HG02840 (cell line): Measurements from ENCODE around the gene DEFB126.
"Not testable (repeated sequence)": the region's sequence is repeated elsewhere in the genome, so short reads cannot be mapped to it uniquely, and the experiment has no call there.

ENCODE experiments used
- ATAC-seq: cut with Tn5 transposase; IDR thresholded peaks from one replicate; pipeline ENCODE4 v1.9.1; 2021; ENCODE audit warnings: mild to moderate bottlenecking, moderate library complexity, moderate number of reproducible peaks; ENCODE audit not compliant: unreplicated experiment, low FRiP score

Gene DEFB126, protein sequence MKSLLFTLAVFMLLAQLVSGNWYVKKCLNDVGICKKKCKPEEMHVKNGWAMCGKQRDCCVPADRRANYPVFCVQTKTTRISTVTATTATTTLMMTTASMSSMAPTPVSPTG

DNA sequence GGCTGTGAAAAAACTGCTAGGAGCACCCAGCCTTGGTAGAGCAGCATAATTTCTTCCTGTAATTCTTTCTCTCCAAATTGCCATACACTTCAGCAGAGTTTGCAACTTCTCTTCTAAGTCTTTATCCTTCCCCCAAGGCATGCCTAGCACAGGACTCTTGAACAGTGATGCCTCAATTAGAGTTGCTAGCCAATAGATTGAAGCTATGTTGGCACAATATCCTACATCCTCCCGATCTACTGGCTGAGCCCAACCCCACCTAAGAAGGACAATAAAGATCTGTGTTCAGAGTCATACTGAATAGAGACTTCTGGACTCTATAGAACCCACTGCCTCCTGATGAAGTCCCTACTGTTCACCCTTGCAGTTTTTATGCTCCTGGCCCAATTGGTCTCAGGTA is at the start of gene DEFB126:
Gene DEFB126, plus strand, starts transcription at position 301 of the 400 bp plus-strand sequence. Its CDS starts 39 bp downstream, at position 340.
- no peak for ATAC-seq

DNA sequence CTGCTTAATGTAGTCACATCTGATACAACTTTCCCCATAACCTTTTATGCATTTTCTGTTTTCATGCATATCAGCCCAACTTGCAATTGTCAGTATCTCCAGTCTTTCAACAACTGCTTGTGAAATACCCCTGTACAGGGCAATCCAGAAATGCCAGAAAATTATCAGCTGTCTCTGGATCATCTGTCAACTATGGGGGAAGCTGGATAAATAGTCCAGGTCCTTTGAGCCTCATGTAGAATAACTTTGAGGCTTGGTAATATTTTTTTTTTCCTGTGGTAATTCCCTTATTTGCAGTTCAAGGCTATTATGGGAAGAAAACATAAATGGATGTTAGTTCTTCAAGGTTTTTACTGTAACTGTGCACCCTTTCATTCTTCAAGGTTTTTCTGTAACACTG is 48.7 kb upstream of the DEFB126 start:
- ATAC-seq: no peak

- ATAC-seq: no peak
Observed at GRCh38 chr20:95215-95614, 47.2 kb upstream of the DEFB126 start.

GRCh38 chr20:97691-98090 is 44.7 kb upstream of the DEFB126 start:
- not testable (repeated sequence) for ATAC-seq

GRCh38 chr20:101975-102374 is 40.4 kb upstream of the DEFB126 start:
- ATAC-seq: no peak

DNA sequence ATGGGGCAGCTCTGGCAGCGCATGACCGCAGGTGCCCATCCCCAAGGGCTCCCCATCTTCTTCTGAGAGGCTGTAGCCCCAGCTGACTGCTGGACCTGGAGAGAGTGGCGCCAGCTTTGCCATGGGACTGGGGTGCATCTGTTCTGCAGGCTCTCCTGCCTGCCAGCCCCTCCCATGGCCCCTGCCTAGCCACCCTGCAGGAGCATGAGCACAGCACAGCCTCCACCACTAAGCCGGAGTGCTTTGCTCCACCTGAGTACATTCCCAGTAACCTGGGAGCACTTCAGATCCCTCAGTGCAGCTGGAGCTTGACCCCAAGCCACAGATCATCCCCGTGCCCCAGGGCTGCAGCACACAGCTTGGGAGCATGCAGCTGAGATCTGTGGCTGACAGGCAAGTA is 38.9 kb upstream of the DEFB126 start:
- ATAC-seq: no peak

GRCh38 chr20:112396-112795 is 30.0 kb upstream of the DEFB126 start:
- ATAC-seq: no peak

- no peak for ATAC-seq
Observed at GRCh38 chr20:117518-117917, 24.9 kb upstream of the DEFB126 start.

DNA sequence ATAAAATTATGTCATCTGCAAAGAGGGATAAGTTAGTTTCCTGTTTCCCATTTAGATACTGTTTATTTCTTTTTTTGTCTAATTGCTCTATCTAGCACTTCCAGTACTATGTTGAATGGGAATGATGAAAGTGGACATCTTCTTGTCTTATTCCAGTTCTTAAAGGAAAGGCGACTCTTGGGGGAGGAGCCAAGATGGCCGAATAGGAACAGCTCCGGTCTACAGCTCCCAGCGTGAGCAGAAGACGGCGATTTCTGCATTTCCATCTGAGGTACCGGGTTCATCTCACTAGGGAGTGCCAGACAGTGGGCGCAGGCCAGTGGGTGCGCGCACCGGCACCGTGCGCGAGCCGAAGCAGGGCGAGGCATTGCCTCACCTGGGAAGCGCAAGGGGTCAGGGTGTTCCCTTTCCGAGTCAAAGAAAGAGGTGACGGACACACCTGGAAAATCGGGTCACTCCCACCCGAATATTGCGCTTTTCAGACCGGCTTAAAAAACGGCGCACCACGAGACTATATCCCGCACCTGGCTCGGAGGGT is 12.5 kb upstream of the DEFB126 start:
- not testable (repeated sequence) for ATAC-seq

DNA sequence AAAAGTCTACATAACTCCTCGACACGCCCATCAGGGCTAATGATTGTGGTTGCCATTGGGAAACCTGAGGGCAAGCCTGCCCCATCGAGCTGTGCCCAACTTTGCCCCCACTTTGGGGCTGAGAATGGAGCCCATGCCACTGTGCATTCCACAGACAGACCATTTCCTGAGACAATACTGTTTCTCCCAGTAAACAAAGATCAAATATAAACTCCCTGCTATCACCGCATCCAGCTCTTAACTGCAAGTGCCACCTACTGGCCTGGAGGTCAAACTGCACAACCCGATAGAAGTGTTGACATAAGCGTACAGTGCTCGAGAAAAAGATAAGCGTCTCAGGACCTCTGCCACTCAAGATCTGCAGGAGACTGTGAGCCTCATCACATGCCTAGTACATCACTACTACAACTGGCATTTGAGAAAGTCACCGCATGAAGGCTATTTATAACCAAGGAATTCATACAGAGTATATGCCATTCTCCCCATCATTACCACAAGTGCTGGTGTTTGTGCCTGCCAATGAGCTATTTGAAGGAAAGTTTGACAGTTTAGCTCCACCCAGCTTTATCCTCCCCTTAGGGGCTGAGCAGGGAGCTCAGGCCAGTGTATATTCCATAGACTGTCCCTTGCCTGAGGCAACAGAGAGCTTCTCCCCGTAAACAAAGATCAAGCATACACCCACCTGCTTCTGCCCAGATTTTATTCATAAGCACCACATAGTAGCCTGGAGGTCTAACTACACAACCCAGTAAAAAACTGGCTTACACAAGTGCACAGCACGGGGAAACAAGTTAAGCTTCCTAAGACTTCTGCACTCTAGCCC is 4.5 kb upstream of the DEFB126 start:
- no peak for ATAC-seq

- no peak for ATAC-seq
Observed at GRCh38 chr20:145877-146276, 3.5 kb downstream of the DEFB126 start.

GRCh38 chr20:152131-152530 is 9.7 kb downstream of the DEFB126 start:
- ATAC-seq: no peak

DNA sequence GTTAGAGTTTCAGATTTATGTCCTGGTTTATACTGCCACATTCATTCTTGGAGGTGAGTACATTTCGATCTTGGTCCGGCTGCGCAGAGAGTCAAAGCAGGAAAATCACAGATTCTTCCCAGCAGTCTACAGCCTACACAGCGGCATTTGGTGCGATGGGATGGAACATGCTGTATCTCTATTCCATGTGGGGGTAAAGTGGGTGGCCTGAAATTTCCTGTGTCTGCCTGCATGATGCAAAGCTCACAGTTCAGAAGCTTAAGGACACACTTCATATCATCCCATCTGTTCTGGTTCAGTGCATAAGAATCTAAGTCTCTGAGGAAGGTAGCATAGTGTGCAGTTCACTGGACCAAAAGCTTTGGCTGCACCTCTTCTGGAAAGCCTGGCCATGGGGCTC is 14.8 kb downstream of the DEFB126 start, which contains the start of gene DEFB127:
Gene DEFB127, plus strand, starts transcription at position 301 of the 400 bp plus-strand sequence. Its CDS starts 91 bp downstream, at position 392.
- ATAC-seq: no peak

DNA sequence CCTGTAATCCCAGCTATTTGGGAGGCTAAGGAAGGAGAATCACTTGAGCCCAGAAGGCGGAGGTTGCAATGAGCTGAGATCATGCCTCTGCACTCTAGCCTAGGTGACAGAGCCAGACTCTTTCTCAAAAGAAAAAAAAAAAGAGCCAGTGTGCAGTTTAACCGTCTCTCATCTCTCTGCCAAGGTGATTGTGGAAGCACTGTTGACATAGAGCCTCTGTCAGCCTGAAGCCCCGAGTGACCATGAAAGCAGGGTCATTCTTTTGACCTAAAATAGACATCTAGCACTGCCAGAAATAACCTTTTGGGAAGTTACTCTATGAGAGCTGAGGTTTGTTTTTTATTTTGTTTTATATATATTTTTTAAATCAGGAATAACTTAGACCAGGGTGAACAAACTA is 22.2 kb downstream of the DEFB126 start:
- ATAC-seq: no peak

GRCh38 chr20:168876-169275 is 26.5 kb downstream of the DEFB126 start:
- no peak for ATAC-seq

- no peak for ATAC-seq
Observed at GRCh38 chr20:184288-184687, 41.9 kb downstream of the DEFB126 start.

DNA sequence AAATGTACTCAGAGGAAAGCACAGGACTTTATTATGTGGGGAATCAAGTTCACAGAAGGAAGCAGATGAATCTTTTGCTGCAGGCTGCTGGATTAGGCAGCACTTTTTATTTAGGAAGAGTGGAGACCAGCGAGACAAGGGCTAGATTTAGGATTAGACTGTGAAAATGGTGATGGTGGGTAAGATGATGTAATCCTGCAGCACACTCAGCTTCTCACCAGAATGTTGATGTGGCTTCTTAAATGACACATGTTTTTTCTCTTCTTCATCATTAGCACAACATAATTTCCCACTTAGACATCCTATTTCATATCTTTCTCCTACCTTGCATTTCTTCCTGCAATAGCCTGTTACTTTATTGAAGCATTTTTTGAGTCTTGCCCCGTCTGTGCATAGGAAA is 45.3 kb downstream of the DEFB126 start:
- ATAC-seq: no peak

DNA sequence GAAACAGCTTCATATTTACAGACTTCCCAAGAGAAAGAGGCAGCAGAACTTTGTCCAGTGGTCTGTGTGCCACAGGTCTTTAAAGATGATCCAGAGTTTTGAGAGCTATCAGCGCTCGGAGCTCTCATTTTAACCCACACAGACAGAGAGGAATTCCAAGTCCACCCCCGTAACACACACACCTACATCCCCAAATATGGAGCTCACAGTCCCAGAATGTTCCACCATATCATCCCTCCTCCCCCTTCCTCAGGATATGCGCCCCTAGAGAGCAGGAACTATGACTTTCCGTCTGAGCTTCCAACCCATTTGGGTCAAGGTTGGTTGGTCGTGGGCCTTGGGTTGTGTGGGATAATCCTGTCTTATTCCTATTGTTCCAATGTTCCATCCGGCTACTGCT is 47.2 kb downstream of the DEFB126 start, which contains the start of gene DEFB128:
Gene DEFB128, minus strand, starts transcription at position 101 of the 400 bp plus-strand sequence. Its CDS starts 88 bp downstream, at position 13.
- no peak for ATAC-seq
